ENCODE data around the gene EFCAB8.

DNA sequence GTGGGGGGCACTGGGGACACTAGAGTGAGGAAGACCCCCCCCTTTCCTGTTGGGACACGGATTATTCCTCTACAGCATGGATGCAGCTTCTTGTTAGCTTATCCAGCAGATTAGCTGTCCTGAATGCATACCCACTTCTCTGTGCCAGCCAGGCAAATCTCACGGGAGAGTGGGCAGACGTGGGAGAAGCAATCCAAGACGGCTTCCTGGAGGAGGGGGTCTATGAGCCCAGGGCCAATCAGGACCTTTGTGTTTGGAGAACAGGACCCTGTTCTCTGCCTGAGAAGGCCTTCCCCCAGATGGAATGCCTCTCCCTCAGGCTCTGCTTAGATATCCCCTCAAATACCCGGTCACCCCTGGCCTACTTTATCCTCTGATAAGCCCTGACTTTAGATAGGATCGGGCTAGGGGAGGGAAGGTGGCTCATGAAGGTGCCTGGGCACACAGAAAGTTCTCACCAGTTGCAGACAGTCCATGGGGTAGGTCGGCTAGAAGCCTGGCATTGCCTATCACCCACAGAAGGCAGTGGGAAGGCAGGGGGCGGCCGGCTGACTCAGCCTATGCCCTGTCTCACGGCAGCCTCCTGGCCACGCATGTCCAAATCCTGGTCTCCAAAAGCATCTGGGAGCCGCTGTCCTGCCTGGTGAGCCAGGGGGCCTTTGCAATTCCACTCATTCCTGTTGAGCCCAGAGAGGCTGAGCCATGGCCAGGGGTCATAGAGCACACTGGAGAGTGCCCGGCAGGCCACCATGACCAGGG is 110.8 kb downstream of the EFCAB8 start:
- TF ChIP-seq, protein P1, sequence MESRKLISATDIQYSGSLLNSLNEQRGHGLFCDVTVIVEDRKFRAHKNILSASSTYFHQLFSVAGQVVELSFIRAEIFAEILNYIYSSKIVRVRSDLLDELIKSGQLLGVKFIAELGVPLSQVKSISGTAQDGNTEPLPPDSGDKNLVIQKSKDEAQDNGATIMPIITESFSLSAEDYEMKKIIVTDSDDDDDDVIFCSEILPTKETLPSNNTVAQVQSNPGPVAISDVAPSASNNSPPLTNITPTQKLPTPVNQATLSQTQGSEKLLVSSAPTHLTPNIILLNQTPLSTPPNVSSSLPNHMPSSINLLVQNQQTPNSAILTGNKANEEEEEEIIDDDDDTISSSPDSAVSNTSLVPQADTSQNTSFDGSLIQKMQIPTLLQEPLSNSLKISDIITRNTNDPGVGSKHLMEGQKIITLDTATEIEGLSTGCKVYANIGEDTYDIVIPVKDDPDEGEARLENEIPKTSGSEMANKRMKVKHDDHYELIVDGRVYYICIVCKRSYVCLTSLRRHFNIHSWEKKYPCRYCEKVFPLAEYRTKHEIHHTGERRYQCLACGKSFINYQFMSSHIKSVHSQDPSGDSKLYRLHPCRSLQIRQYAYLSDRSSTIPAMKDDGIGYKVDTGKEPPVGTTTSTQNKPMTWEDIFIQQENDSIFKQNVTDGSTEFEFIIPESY (IDR thresholded peaks at IDR 0.05) = no peak
- TF ChIP-seq, protein P2, sequence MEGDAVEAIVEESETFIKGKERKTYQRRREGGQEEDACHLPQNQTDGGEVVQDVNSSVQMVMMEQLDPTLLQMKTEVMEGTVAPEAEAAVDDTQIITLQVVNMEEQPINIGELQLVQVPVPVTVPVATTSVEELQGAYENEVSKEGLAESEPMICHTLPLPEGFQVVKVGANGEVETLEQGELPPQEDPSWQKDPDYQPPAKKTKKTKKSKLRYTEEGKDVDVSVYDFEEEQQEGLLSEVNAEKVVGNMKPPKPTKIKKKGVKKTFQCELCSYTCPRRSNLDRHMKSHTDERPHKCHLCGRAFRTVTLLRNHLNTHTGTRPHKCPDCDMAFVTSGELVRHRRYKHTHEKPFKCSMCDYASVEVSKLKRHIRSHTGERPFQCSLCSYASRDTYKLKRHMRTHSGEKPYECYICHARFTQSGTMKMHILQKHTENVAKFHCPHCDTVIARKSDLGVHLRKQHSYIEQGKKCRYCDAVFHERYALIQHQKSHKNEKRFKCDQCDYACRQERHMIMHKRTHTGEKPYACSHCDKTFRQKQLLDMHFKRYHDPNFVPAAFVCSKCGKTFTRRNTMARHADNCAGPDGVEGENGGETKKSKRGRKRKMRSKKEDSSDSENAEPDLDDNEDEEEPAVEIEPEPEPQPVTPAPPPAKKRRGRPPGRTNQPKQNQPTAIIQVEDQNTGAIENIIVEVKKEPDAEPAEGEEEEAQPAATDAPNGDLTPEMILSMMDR (IDR thresholded peaks at IDR 0.05; ENCODE audit: low read depth, low read length, missing input control) = no peak
- TF ChIP-seq, protein P3, sequence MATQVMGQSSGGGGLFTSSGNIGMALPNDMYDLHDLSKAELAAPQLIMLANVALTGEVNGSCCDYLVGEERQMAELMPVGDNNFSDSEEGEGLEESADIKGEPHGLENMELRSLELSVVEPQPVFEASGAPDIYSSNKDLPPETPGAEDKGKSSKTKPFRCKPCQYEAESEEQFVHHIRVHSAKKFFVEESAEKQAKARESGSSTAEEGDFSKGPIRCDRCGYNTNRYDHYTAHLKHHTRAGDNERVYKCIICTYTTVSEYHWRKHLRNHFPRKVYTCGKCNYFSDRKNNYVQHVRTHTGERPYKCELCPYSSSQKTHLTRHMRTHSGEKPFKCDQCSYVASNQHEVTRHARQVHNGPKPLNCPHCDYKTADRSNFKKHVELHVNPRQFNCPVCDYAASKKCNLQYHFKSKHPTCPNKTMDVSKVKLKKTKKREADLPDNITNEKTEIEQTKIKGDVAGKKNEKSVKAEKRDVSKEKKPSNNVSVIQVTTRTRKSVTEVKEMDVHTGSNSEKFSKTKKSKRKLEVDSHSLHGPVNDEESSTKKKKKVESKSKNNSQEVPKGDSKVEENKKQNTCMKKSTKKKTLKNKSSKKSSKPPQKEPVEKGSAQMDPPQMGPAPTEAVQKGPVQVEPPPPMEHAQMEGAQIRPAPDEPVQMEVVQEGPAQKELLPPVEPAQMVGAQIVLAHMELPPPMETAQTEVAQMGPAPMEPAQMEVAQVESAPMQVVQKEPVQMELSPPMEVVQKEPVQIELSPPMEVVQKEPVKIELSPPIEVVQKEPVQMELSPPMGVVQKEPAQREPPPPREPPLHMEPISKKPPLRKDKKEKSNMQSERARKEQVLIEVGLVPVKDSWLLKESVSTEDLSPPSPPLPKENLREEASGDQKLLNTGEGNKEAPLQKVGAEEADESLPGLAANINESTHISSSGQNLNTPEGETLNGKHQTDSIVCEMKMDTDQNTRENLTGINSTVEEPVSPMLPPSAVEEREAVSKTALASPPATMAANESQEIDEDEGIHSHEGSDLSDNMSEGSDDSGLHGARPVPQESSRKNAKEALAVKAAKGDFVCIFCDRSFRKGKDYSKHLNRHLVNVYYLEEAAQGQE (IDR thresholded peaks at IDR 0.05) = no peak
- TF ChIP-seq, protein P4, sequence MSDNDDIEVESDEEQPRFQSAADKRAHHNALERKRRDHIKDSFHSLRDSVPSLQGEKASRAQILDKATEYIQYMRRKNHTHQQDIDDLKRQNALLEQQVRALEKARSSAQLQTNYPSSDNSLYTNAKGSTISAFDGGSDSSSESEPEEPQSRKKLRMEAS (IDR thresholded peaks at IDR 0.05) = no peak
- TF ChIP-seq, protein P5, sequence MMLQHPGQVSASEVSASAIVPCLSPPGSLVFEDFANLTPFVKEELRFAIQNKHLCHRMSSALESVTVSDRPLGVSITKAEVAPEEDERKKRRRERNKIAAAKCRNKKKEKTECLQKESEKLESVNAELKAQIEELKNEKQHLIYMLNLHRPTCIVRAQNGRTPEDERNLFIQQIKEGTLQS (IDR thresholded peaks at IDR 0.05) = no peak
- no peak for TF ChIP-seq YY1 (IDR thresholded peaks at IDR 0.05)
- TF ChIP-seq SP1 (IDR thresholded peaks at IDR 0.05) = no peak
- TF ChIP-seq RAD21 (IDR thresholded peaks at IDR 0.05) = no peak
- TF ChIP-seq TAF1 (conservative IDR thresholded peaks at IDR 0.05) = no peak
- TF ChIP-seq HNF4G (IDR thresholded peaks at IDR 0.05) = no peak
- no peak for TF ChIP-seq JUND (IDR thresholded peaks at IDR 0.05)
- no peak for TF ChIP-seq FOXA1 (IDR thresholded peaks at IDR 0.05)

All from liver (tissue), 3 donors.